GOT3 (cell line): ENCODE results near the gene APBB1.
"Not testable (repeated sequence)": the region's sequence is repeated elsewhere in the genome, so short reads cannot be mapped to it uniquely, and the experiment has no call there.

Experiments
- DNase-seq: peaks from one replicate; lab custom pipeline; 2025; ENCODE audit warnings: mixed read lengths; lab: John Stamatoyannopoulos, UW

The APBB1 gene

DNA sequence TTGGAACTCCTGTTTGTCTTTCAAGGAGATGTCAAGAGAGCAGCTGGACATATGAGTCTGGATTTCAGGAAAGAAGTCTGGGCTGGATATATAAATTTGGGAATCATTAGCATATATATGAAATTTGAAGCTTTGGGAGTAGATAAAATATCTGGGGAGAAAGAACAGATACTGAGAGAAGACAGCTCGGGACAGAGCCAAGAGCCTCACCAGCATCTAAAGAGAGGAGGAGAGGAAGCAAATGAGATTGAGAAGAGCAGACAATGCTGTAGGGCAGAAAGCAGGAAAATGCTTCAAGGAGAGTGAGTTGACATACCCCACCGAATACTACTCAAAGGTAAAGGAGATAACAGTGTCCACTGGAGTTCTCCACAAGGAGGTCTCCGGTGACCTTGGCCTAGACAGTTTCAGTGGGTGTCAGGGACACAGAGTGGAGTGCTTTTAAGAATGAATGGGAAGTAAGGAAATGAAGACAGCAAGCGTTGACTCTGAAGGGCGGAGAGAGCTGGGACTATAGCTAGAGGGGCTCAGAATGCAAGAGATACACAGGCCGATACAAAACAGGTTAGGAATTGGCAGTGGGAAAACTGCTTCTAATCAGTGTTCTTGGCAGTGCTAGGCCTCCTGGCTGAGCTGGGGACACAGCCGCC is 862 bp downstream of the APBB1 start:
- no peak for DNase-seq

GRCh38 chr11:6415797-6416196 is 3.1 kb downstream of the APBB1 start:
- no peak for DNase-seq

DNA sequence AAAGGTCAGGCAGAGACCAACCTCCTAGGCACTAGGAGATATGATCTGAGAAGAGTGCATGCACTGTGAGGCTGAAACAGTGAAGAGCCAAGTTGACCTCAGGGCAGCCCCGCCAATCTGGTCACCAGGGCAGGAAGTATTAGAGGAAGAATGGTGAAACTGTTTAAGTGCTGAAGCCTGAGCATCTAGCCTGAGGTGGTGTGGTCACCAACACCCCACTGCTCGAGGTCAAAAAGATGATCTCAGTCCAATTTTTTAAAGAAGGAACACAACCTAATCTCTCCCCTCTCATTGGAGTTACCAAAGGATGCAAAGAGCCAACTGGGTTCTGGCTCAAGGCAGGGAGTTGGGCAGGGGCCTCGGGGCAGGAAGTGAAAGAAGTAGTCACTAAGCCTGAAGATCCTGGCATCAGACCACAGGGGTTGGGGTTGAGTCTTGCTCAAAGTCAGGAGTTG is 4.0 kb downstream of the APBB1 start:
- DNase-seq, result no peak

DNA sequence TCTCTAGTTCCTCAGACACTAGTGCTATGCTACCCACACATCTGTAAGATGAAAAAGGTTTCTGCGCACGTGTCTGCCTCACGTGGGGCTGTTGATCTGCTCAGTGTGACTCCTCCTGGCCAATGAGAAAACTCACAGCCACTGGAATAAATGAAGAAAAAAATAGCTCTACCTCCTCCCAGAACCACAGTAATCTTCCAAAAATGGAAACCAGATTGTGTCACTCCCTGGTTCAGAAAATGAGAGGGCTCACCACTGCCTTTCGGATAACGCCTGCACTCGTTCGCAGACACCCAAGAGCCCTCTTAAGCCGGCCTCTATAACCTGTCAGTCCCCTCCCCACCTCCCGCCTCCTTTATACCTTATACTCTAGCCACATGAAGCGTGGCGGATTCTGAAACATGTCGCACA is 5.1 kb downstream of the APBB1 start:
- DNase-seq, result no peak

DNA sequence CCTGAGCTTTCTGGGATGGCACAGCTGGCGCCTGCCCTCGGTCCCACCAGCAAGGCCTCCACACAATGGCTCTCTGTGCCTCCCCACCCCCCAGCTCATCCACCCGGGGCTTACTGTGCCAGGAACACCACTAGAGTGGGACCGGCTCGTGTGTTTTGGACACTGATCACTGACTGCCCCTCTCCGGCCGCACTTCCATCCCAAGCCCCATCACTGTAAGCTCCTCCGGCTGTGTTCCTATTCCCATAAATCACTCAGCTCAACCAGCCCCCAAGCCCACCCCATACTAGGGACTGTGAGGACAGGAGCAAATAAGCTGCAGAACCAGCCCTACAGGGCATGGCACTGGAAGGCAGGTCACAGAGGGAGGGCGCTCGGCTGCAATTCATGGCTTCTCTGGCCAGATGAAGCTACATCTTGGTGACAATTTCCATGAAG is 7.3 kb downstream of the APBB1 start:
- DNase-seq, result no peak

DNA sequence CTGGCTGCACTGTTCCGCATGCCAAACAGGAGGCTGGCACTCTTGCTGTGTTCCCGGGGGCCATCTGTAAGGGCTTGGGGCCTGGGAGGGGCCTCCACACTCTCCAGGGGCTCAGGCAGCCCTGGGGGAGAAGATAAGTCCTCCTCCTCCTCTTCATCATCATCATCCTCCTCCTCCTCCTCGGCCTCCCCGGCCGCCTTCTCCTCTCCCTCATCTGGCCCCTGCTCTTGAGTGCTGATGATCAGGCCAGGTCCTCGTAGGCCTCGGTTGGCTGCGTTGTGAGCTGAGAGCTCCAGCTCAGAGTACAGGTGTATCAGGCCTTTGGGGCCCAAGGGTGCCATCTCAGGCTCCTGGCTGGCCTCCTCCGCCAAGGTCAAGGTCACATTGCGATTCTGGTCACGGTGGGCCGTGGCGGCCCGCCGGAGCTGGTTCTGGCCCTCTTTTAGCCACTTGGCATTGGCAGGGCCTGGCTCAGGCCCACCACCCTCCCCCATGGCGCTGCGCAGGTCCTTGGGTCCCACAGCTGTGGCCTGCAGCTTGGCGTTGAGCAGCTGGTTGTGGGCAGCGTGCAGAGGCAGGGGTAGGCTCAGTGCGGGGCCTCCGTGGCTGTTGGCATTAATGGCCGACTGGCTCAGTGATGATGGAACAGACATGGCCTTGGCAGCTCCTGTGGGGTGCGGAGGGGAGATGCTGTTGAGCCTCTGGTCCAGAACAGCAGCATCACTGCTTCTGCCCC is 8.0 kb downstream of the APBB1 start:
- no peak for DNase-seq

DNA sequence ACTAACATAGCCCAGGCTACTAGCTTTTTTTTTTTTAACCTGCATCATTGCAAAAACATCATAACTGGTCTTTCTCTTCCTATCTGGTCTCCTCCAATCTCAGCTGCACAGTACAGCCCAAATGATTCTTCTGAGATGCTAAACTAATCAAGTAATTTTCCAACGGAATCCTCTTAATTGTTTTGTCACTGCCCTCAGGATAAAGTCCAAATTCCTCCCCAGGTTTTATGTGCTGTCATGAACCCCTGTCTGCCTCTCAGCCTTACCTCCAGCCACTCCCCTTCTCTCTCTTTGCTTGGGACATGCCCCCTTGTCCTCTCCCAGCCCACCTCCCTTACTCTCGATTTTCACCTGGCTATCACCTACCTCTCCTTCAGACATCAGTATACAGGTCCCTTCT is 12.5 kb downstream of the APBB1 start:
- DNase-seq, result no peak

GRCh38 chr11:6405846-6406245 is 13.0 kb downstream of the APBB1 start:
- DNase-seq, result no peak

DNA sequence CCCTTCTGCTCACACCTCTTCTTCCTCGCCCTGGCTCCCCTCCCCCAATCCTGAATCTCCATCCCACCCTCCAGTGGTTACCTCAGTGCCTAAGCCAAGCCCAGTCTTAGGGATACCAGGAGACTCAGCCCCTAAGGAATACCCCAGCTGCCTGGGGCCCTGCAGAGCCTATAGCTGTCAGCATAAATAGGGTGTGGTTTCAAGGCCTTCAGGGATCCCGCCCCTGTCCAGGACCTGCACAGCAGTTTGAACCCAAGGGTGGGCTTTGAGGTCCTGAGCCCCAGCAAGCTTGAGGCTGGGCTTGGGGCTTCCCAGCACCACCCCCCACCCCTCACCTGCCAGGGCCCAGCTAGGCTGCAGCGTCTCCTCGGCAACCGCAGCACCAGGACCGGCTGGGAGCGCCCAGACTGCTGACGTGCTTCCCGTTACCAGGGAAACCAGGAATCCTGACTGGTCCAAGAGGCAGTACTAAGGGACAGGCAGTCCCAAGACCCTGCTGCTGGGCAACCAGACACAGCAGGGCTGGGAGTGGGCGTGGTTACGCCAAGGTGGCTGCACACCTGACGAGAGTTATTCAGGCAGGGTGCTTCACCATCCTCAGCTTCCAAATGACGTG is 13.7 kb downstream of the APBB1 start:
- no peak for DNase-seq

- no peak for DNase-seq
Observed at GRCh38 chr11:6404342-6405051, 14.4 kb downstream of the APBB1 start.

DNA sequence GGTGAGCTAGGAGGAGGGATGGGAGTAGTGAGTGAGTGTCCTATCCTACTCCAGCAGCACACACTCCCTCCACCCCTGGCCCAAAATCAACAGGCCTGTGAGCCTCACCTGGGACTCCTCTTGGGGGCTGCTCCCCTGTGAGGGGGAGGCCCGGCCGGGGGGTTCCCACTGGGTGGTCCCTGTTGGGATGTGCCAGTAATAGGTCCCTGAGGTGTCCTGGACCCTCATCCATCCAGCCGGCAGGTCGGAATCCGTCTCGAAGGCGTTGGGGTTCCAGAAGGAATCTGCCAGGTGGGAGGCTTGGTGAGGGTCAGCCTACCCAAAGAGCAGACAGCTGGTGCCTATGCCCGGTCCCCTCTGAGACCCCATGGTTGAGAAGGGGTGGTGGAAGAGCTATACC is 15.4 kb downstream of the APBB1 start:
- no peak for DNase-seq

DNA sequence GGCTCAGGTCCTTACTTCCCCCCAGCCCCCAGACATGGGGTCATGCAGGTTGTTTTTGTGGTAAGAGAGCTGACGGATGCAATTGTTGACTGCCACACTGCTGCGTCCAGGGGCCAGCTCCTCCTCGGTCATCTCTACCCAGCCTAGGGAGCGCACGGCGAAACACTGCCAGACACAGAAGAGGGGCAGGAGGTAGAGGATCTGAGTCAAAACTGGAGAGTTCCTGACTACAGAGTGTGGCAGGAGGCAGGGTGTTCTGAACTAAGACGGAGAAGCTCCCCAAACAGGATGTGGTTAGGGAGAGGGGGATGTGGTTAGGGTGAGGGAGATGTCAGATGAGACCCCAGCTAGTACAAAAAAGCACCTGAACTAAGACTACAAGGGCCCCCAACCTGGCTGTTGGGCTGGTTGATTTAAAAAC is 16.3 kb downstream of the APBB1 start:
- no peak for DNase-seq

DNA sequence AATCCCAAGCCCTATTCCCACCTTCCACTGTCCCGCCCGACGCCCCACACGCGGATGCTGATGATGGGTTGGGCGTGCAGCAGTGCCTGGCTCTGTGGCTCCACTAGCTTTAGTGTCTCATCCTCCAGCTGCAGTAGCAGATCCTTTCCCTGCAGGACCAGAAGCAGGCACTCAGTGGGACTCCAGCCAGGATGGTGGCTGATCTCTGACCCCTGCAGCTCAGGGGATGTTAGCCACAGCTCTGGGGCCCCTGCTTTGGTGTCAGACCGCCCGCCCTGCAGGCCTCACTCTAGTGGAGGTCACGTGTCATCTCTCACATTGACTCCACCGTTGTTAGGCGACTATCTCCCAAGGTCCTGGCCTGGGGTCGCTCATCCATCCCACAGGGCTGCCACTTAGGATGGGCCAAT is 16.8 kb downstream of the APBB1 start:
- DNase-seq, result no peak

- no peak for DNase-seq
Observed at GRCh38 chr11:6401464-6401863, 17.4 kb downstream of the APBB1 start.

GRCh38 chr11:6400431-6401345 is 18.2 kb downstream of the APBB1 start:
- DNase-seq, result no peak

DNA sequence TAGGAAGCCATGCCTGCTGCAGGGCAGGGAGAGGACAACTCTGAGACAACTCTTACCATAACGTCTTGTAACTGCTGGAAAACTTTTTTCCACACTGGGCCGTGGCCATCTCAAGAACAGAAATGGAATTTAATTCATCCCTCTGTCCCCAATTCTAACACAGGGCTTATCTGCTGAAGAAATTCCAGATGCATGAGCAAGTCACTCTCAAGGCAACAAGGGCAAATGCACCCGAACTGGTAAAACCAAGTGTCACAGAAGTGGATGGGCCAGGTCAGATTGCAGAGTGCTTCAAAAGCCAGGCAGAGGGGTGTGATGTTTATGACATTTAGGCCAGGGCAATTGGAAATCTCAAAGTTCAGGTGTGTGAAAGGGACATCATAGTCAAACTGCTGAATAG is 21.3 kb downstream of the APBB1 start:
- DNase-seq, result no peak

- DNase-seq, result no peak
Observed at GRCh38 chr11:6397156-6397555, 21.7 kb downstream of the APBB1 start.

DNA sequence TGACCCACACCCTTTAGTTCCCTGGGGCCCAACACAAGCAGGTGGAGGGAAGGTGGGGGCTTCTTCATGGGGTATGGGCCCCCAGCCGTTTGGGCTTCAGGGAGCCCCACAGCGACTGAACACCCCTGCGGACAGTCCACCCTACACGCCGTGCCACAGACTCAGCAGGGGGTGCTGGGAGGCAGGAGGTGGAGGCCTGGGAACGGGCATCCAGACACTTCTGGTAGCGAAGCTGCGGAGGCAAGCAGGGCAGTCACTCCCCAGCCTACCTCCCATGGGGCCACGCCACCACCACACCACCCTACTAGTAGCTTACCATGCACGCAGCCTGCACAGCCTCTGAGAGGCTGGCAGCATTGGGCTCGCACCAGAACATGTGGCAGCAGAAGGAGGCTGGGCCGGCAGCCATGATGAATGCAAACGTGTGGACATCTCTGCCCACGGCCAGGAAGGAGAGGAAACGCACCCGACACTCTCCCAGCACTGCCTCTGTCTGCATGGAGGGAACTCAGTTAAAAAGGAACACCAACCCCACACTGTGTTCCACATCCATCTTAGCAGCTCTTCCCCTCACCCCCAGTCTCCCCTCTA is 23.3 kb downstream of the APBB1 start:
- no peak for DNase-seq

GRCh38 chr11:6393989-6394670 is 24.8 kb downstream of the APBB1 start:
- no peak for DNase-seq

DNA sequence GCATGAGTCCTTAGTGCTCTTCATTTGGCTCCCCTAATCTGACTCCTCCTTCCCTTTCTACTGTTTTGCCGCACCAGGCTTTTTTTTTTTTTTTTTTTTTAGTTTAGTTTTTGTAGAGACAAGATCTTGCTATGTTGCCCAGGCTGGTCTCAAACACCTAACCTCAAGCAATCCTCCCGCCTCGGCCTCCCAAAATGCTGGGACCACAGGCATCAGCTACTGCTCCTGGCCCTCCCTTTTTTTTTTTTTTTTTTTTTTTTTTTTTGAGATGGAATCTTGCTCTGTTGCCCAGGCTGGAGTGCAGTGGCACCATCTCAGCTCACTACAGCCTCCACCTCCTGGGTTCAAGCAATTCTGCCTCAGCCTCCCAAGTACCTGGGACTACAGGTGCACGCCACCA is 26.6 kb downstream of the APBB1 start:
- DNase-seq, result not testable (repeated sequence)
